GM12878 (cell line): ENCODE data around the gene OR56A4. TPM values are rescaled to one million over a fixed set of nuclear protein-coding genes. Genes with fewer than 3 reads are reported as not detected.

Experiments used
- ATAC-seq: fragments of 200-7000 bp; cut with Tn5 transposase; 3 replicates; pipeline ENCODE4 v1.9.1; 2020; ENCODE audit warnings: mild to moderate bottlenecking, moderate library complexity
- BruUV-seq: library from RNA; stranded (reverse); fragments of 400-500 nt; replicated peaks from 2 replicates; lab custom pipeline; 2021; lab: Mats Ljungman, UMichigan
- CTCF ChIA-PET: fragments of 300-600 bp; sonication (Branson Sonifier 250); formaldehyde crosslinking; extraction: SDS; loops from one replicate; lab custom pipeline; 2021; ENCODE audit warnings: inconsistent platforms; lab: Yijun Ruan, JAX
- POLR2A ChIA-PET: fragments of 350-600 bp; formaldehyde crosslinking; extraction: SDS; loops from one replicate; lab custom pipeline; 2021; ENCODE audit warnings: inconsistent platforms; lab: Charles Lee
- RAD21 ChIA-PET: fragments of 300-600 bp; sonication (Branson Sonifier 250); formaldehyde crosslinking; loops from one replicate; lab custom pipeline; 2023; ENCODE audit warnings: antibody characterized with exemption; ENCODE audit not compliant: unreplicated experiment; lab: Charles Lee
- SMC1A ChIA-PET: fragments of 300-600 bp; sonication (Branson Sonifier 250); formaldehyde crosslinking; loops from one replicate; lab custom pipeline; 2023; ENCODE audit not compliant: unreplicated experiment, uncharacterized antibody; lab: Charles Lee
- DNase-seq: peaks from one replicate; pipeline ENCODE4 v3.0.0-alpha.2; 2011; ENCODE audit warnings: low read depth, low spot score
- FAIRE-seq: peaks from 3 replicates; lab custom pipeline; 2011; peaks lifted over from hg19 to GRCh38; lab: Jason Lieb, UNC
- H2AFZ ChIP-seq: 2 replicates; pipeline ENCODE4 v1.6.0; 2011; ENCODE audit warnings: low read depth, low read length, control low read depth; ENCODE audit not compliant: control insufficient read depth
- H3K27ac ChIP-seq: 2 replicates; pipeline ENCODE4 v1.5.1; 2011; ENCODE audit warnings: control low read depth; ENCODE audit not compliant: control insufficient read depth, insufficient read depth
- H3K27me3 ChIP-seq, 2 experiments: replicated peaks in 1 of 2; 2 replicates each; pipeline versions ENCODE4 v1.6.0 to v1.6.1; 2011; ENCODE audit warnings: low read length in 1 of 2; ENCODE audit not compliant: control insufficient read depth in 2 of 2, insufficient read depth in 2 of 2
- H3K36me3 ChIP-seq, 2 experiments: 2 replicates each; pipeline ENCODE4 v1.5.1; 2011; ENCODE audit warnings: low read length in 1 of 2; ENCODE audit not compliant: control insufficient read depth in 2 of 2, insufficient read depth in 2 of 2
- H3K4me1 ChIP-seq: 2 replicates; pipeline ENCODE4 v1.6.1; 2011; ENCODE audit warnings: mild to moderate bottlenecking, low read length, moderate library complexity, mixed read lengths; ENCODE audit not compliant: control insufficient read depth, insufficient read depth
- H3K4me2 ChIP-seq: 2 replicates; pipeline ENCODE4 v1.6.0; 2011; ENCODE audit warnings: control low read depth; ENCODE audit not compliant: control insufficient read depth, insufficient read depth
- H3K4me3 ChIP-seq: fragments of 200-600 bp; sonication (generic); 2 replicates; pipeline ENCODE4 v1.5.1; 2016
- H3K79me2 ChIP-seq: 2 replicates; pipeline ENCODE4 v1.6.0; 2011; ENCODE audit warnings: low read length; ENCODE audit not compliant: control insufficient read depth, insufficient read depth
- H3K9ac ChIP-seq: 2 replicates; pipeline ENCODE4 v1.8.0; 2011; ENCODE audit warnings: low read length, control low read depth, mixed read lengths; ENCODE audit not compliant: control insufficient read depth, insufficient read depth
- H3K9me3 ChIP-seq: replicated peaks from 3 replicates; pipeline ENCODE4 v1.5.1; 2011; ENCODE audit warnings: mild to moderate bottlenecking, low read length; ENCODE audit not compliant: control insufficient read depth, insufficient read depth
- H4K20me1 ChIP-seq: 2 replicates; pipeline ENCODE4 v1.6.0; 2011; ENCODE audit not compliant: control insufficient read depth, insufficient read depth
- ATF3 ChIP-seq: IDR thresholded peaks from 2 replicates; pipeline ENCODE4 v1.6.1; 2011; ENCODE audit warnings: low read depth, mild to moderate bottlenecking, low read length, moderate library complexity, borderline replicate concordance; ENCODE audit errors: extremely low read depth
- CTCF ChIP-seq, 3 experiments: IDR thresholded peaks in 2 of 3; conservative IDR thresholded peaks in 1 of 3; 2 replicates each; pipeline ENCODE4 v1.5.1; 2011; ENCODE audit warnings: low read depth in 3 of 3, low read length in 3 of 3, mild to moderate bottlenecking in 3 of 3, control low read depth in 2 of 3, moderate library complexity in 2 of 3, inconsistent platforms in 1 of 3, mixed read lengths in 1 of 3; ENCODE audit not compliant: control insufficient read depth in 2 of 3, insufficient read depth in 1 of 3; ENCODE audit errors: extremely low read depth in 1 of 3
- IRF4 ChIP-seq: IDR thresholded peaks from 2 replicates; pipeline ENCODE4 v1.6.1; 2011; ENCODE audit warnings: low read depth, low read length
- NRF1 ChIP-seq: conservative IDR thresholded peaks from 2 replicates; pipeline ENCODE4 v1.6.1; 2011; ENCODE audit warnings: mild to moderate bottlenecking, low read depth, low read length, improper control_type of control experiment
- POLR2AphosphoS5 ChIP-seq: IDR thresholded peaks from 2 replicates; pipeline ENCODE4 v1.6.1; 2011; ENCODE audit warnings: mild to moderate bottlenecking, low read length, inconsistent platforms
- RAD21 ChIP-seq: IDR thresholded peaks from 2 replicates; pipeline ENCODE4 v1.6.1; 2011; ENCODE audit warnings: mild to moderate bottlenecking, low read depth, low read length, moderate library complexity; ENCODE audit not compliant: insufficient read depth
- RUNX3 ChIP-seq: IDR thresholded peaks from 2 replicates; pipeline ENCODE4 v1.6.1; 2012; ENCODE audit warnings: low read length, inconsistent platforms
- ZBTB11 ChIP-seq: fragments of 450-650 bp; formaldehyde crosslinking; IDR thresholded peaks from 2 replicates; pipeline ENCODE4 v1.5.0; 2022; ENCODE audit warnings: mild to moderate bottlenecking, missing genetic modification characterization
- ZNF384 ChIP-seq: IDR thresholded peaks from 2 replicates; pipeline ENCODE4 v1.6.1; 2012; ENCODE audit warnings: low read depth, mild to moderate bottlenecking, low read length, improper control_type of control experiment, borderline replicate concordance
- WGBS: methylation state at CpG from one replicate; pipeline ENCODE4 v1.1.6; 2016; ENCODE audit warnings: low lambda C conversion rate; ENCODE audit not compliant: insufficient replicate concordance, insufficient coverage; ENCODE audit errors: missing lambda C conversion rate; 5-methylcytosine and 5-hydroxymethylcytosine counted together
- in situ Hi-C: fragments of 300-500 bp; cut with MboI; formaldehyde crosslinking; loops from 9 replicates; pipeline ENCODE4 v1.14.3; 2018; ENCODE audit warnings: mixed read lengths
- intact Hi-C: fragments of 100-400 bp; cut with micrococcal nuclease; formaldehyde crosslinking; loops from one replicate; pipeline ENCODE4 v1.14.2; 2022; ENCODE audit not compliant: unreplicated experiment
- polyA plus RNA-seq, 11 experiments: library from polyadenylated mRNA; depleted of rRNA in 4 of 11; unstranded in 6 of 11; stranded (reverse) in 5 of 11; fragments of >200 nt; fragmentation: Nextera tagmentation in 4 of 11; fragmentation: Illumina TruSeq in 1 of 11; extraction: Ambion mirVana in 4 of 11; extraction: Trizol in 1 of 11; gene quantifications; 1 replicate in 1 of 11; 2 replicates in 10 of 11; pipeline versions ENCODE4 v1.2.1 to v1.2.3, GENCODE V29; 2011 to 2016; ENCODE audit warnings: inconsistent platforms in 2 of 11, missing spikeins in 2 of 11, low read depth in 1 of 11
- total RNA-seq, 4 experiments: library from RNA; depleted of rRNA in 3 of 4; stranded (reverse); fragments of >200 nt in 3 of 4; fragmentation: Illumina TruSeq in 1 of 4; extraction: Trizol in 1 of 4; gene quantifications; 2 replicates each; pipeline versions ENCODE4 v1.2.1 to v1.2.3, GENCODE V29; 2013 to 2021

The OR56A4 gene
- total and polyA plus RNA-seq, 10 of the 15 experiments (the other 5 are each of a cell fraction or from before 2014, with no cell fraction given), result not detected

- H4K20me1 ChIP-seq, result no peaks in the 10 kb centered on the region
- H2AFZ ChIP-seq, result no peak overlapping the region
- no peak overlapping the region for H3K4me2 ChIP-seq
- no peaks in the 10 kb centered on the region for H3K36me3 ChIP-seq
- intact Hi-C loops, result no loop called here
- CTCF ChIA-PET, result no interaction called here
- POLR2A ChIA-PET, result interaction anchor here (0.6 kb wide), 1 partner anchor 53 kb away, joined by 3 read pairs; no protein-coding TSS in a partner anchor
- RAD21 ChIA-PET, result no interaction called here
- no peak for DNase-seq
- no peak overlapping the region for H3K9ac ChIP-seq
- no peak for ATAC-seq
- in situ Hi-C loops, result no loop called here
- H3K79me2 ChIP-seq, result no peaks in the 10 kb centered on the region
- no peaks in the 10 kb centered on the region for H3K27me3 ChIP-seq
- BruUV-seq, result no TSS peak
- FAIRE-seq, result no peak
- no peaks in the 10 kb centered on the region for H3K9me3 ChIP-seq
- SMC1A ChIA-PET, result interaction anchor here (0.5 kb wide), 1 partner anchor 169 kb away, joined by 3 read pairs; no protein-coding TSS in a partner anchor
- H3K27ac ChIP-seq, result no peak overlapping the region
- TF ChIP-seq POLR2AphosphoS5 (no peak), RAD21 (no peak), IRF4 (no peak)
- H3K4me3 ChIP-seq, result no peak overlapping the region
- H3K4me1 ChIP-seq, result no peaks in the 10 kb centered on the region
Observed at GRCh38 chr11:6055569-6055968, 48.8 kb upstream of the OR56A4 start.

- H3K27me3 ChIP-seq, result no peaks in the 10 kb centered on the region; a peak in 1 of 4 replicates
- no peak overlapping the region for H3K9ac ChIP-seq
- intact Hi-C loops (no loop called here), in situ Hi-C loops (no loop called here)
- no peaks in the 10 kb centered on the region for H3K79me2 ChIP-seq
- H2AFZ ChIP-seq, result no peak overlapping the region
- ChIA-PET RAD21 (no interaction called here), CTCF (interaction anchor here (1.5 kb wide), 1 partner anchor 265 kb away, joined by 3 read pairs; no protein-coding TSS in a partner anchor), SMC1A (interaction anchor here (1.0 kb wide), 1 partner anchor 10 kb away, joined by 3 read pairs; no protein-coding TSS in a partner anchor), POLR2A (no interaction called here)
- no peak overlapping the region for H3K4me3 ChIP-seq
- FAIRE-seq (no peak), DNase-seq (no peak), ATAC-seq (no peak)
- WGBS, result 0% methylated on average over 3 of the region's 3 CpGs
- H3K4me1 ChIP-seq, result no peaks in the 10 kb centered on the region
- H3K27ac ChIP-seq, result no peak overlapping the region
- H3K4me2 ChIP-seq, result no peak overlapping the region
- H3K36me3 ChIP-seq, result no peaks in the 10 kb centered on the region
- no peaks in the 10 kb centered on the region for H3K9me3 ChIP-seq
- no TSS peak for BruUV-seq
- no peaks in the 10 kb centered on the region for H4K20me1 ChIP-seq
- TF ChIP-seq RUNX3 (no peak), ATF3 (no peak), NRF1 (no peak), POLR2AphosphoS5 (no peak), CTCF (IDR thresholded peaks at IDR 0.05 in 2 of 3, conservative IDR thresholded peaks at IDR 0.05 in 1 of 3; ENCODE audit: control insufficient read depth in 2 of 3, extremely low read depth in 1 of 3, insufficient read depth in 1 of 3, low read depth in 3 of 3, low read length in 3 of 3) (no peak), ZBTB11 (CRISPR knock-in tag) (no peak), ZNF384 (no peak)
Observed at GRCh38 chr11:6052374-6052773, 45.6 kb upstream of the OR56A4 start.
